RWPE1 (cell line): ENCODE data around the gene PLEKHF1.

Source experiments
- CTCF ChIA-PET: fragments of 350-600 bp; sonication (Branson Sonifier 250); formaldehyde crosslinking; extraction: SDS; loops from one replicate; lab custom pipeline; 2021; lab: Yijun Ruan, JAX
- POLR2A ChIA-PET: fragments of 400-600 bp; formaldehyde crosslinking; extraction: SDS; loops from one replicate; lab custom pipeline; 2020; ENCODE audit warnings: antibody characterized with exemption; ENCODE audit not compliant: low non-redundant PET; lab: Yijun Ruan, JAX
- DNase-seq: peaks from one replicate; pipeline ENCODE4 v3.0.0; 2012; ENCODE audit warnings: low spot score
- H3K27ac ChIP-seq: fragments of 450-650 bp; 2 replicates; pipeline ENCODE4 v1.5.1; 2017
- CTCF ChIP-seq: fragments of 450-650 bp; conservative IDR thresholded peaks from 2 replicates; pipeline ENCODE4 v1.5.1; 2017; ENCODE audit warnings: low read depth, mild to moderate bottlenecking

Gene PLEKHF1

GRCh38 chr19:29711584-29712132 lies 46.4 kb downstream of the PLEKHF1 start:
- DNase-seq: no peak
- no peak for TF ChIP-seq CTCF
- H3K27ac ChIP-seq: no peak overlapping the region
- ChIA-PET POLR2A (no interaction called here), CTCF (interaction anchor here (0.6 to 1.0 kb wide), 3 partner anchors 17 to 48 kb away, joined by 3 to 4 read pairs (median 3); no protein-coding TSS in a partner anchor)

- ChIA-PET POLR2A (interaction anchor here (0.7 kb wide), 1 partner anchor 137 kb away, joined by 3 read pairs; no protein-coding TSS in a partner anchor), CTCF (interaction anchor here (0.6 kb wide), 2 partner anchors 17 to 191 kb away, joined by 3 read pairs; no protein-coding TSS in a partner anchor)
- no peak for TF ChIP-seq CTCF
- no peak for DNase-seq
- peak overlapping the region; percentile 81 for H3K27ac ChIP-seq
Measured at GRCh38 chr19:29712744-29713516, 47.7 kb downstream of the PLEKHF1 start.

DNA sequence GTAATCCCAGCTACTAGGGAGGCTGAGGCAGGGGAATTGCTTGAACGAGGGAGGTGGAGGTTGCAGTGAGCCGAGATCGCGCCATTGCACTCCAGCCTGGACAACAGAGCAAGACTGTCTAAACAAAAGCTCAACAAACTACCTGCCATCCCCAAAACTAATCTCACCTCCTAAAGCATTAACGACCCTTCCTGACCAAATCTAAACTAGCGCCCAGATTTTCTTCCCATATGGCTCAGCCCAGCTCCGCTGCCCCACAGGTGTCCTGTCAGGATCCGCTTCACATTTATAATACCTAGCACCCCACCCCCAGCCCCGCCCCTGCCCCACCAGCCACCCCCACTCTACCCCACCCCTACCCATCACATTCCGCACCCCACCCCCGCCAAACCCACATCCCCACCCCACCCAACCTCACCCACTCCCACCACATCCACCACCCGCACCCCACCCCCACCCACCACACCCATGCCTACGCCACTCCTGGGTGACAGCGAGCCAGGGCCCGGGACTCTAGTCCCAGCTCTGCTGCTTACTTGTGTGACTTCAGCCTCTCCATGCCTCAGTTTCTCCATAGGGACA lies 49.2 kb downstream of the PLEKHF1 start:
- DNase-seq: peak; percentile 7
- POLR2A ChIA-PET: no interaction called here
- H3K27ac ChIP-seq: peak overlapping the region; percentile 81
- CTCF ChIA-PET: interaction anchor here (0.5 kb wide), 1 partner anchor 16 kb away, joined by 3 read pairs; no protein-coding TSS in a partner anchor
- no peak for TF ChIP-seq CTCF

- ChIA-PET POLR2A (interaction anchor here (0.6 to 1.8 kb wide), 2 partner anchors 109 to 1209 kb away, joined by 5 to 6 read pairs; partner anchors contain the start of gene POP4), CTCF (interaction anchor here (2.2 kb wide), 1 partner anchor 104 kb away, joined by 38 read pairs; no protein-coding TSS in a partner anchor)
- DNase-seq: peak; percentile 25
- no peak for TF ChIP-seq CTCF
- H3K27ac ChIP-seq: peak within 1 kb of the TSS; percentile 81
Measured at GRCh38 chr19:29714953-29715700, 49.9 kb downstream of the PLEKHF1 start, which contains the start of gene C19orf12. TSS of gene C19orf12 (minus strand) at chr19:29715261. CDS start at chr19:29708413, 6,848 bp downstream.

DNA sequence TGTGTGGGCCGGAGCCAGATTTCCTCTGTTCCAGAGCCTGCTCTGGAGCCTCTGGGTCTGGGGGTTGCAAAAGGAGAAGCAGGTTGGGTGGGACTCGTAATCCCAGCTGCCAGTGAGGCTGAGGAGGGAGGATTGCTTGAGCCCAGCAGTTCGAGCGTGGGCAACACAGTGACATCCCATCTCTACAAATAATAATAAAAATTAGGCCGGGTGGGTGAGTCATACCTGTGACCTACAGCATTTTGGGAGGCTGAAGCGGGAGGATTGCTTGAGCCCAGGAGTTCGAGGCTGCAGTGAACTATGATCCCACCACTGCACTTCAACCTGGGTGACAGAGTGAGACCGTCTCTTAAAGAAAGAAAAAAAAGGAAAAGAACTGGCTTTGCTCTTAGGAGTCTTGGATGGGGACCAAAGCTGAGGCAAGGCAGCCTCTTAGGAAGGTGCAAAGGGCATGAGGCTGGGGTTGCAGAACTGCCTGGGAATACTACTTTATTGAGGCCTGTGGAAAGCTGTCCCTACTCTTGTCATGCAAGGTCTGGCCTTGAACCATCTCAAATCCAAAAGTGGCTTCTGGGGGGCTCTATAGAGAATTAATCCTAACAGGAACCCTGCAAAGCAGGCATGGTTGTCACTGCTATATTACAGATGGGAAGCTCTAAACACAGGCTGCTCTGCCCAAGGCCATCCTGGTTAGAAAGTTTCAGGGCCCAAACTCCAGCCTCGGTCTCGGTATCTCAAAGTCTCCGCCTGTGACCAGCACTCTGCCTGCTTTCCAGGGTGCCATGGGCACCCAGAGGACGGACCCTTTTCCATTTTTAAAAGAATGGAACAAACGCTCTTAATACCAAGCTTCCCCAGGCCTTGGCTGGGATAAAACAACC lies 50.7 kb downstream of the PLEKHF1 start:
- peak overlapping the region; percentile 81 for H3K27ac ChIP-seq
- no peak for TF ChIP-seq CTCF
- no peak for DNase-seq
- ChIA-PET CTCF (interaction anchor here (0.5 to 2.2 kb wide), 32 partner anchors 9 to 1213 kb away, joined by 3 to 38 read pairs (median 4); partner anchors contain the start of genes PLEKHF1 and POP4), POLR2A (interaction anchor here (0.6 to 1.8 kb wide), 3 partner anchors 109 to 1210 kb away, joined by 5 to 6 read pairs (median 5); partner anchors contain the start of gene POP4)
